Testis (tissue), 3 donors: ENCODE measurements around the gene POLR2A. TPM values are rescaled to one million over a fixed set of nuclear protein-coding genes. Genes with fewer than 3 reads are reported as not detected.

Source experiments
- DNase-seq: peaks from one replicate; pipeline ENCODE4 v3.0.0-alpha.2; 2019
- H3K27ac ChIP-seq, 2 donors: fragments of 200-600 bp; sonication (generic); one replicate each; pipeline ENCODE4 v1.5.1; 2019
- H3K27me3 ChIP-seq: fragments of 200-600 bp; sonication (generic); one replicate; pipeline ENCODE4 v1.5.1; 2019
- H3K36me3 ChIP-seq: fragments of 200-600 bp; sonication (generic); one replicate; pipeline ENCODE4 v1.5.1; 2017; ENCODE audit warnings: low read depth; ENCODE audit errors: missing control alignments
- H3K4me1 ChIP-seq: fragments of 200-600 bp; sonication (generic); one replicate; pipeline ENCODE4 v1.5.1; 2019
- H3K4me3 ChIP-seq, 2 donors: fragments of 200-600 bp; sonication (generic); one replicate each; pipeline ENCODE4 v1.5.1; 2017 to 2019
- H3K9me3 ChIP-seq: fragments of 200-600 bp; sonication (generic); one replicate; pipeline ENCODE4 v1.5.1; 2017
- POLR2A ChIP-seq: fragments of 450-650 bp; IDR thresholded peaks from one replicate; pipeline ENCODE4 v1.6.1; 2017; ENCODE audit warnings: antibody characterized with exemption, mild to moderate bottlenecking, moderate library complexity
- WGBS, 2 donors: methylation state at CpG; one replicate each; pipeline ENCODE4 v1.1.5; 2018; 5-methylcytosine and 5-hydroxymethylcytosine counted together
- intact Hi-C: fragments of 100-400 bp; cut with DNase I; formaldehyde crosslinking; loops from one replicate; pipeline ENCODE4 v1.15.1; 2023; ENCODE audit warnings: low total_unique reads
- polyA plus RNA-seq: library from polyadenylated mRNA; stranded (reverse); fragments of 350-450 nt; fragmentation: Illumina TruSeq; extraction: RNeasy Lipid Tissue Mini Kit (QIAGEN cat#74804); gene quantifications from one replicate; pipeline ENCODE4 v1.2.3, GENCODE V29; 2014; ENCODE audit warnings: low read depth, low replicate concordance; ENCODE audit not compliant: insufficient read depth
- total RNA-seq, 2 donors: library from RNA; depleted of rRNA; stranded (reverse); fragments of >200 nt; gene quantifications; one replicate each; pipeline ENCODE4 v1.2.3, GENCODE V29; 2016
- TF ChIP-seq, protein P1 (sequence below), 3 experiments: fragments of 450-650 bp in 2 of 3; fragments of 200-600 bp in 1 of 3; sonication (generic) in 1 of 3; IDR thresholded peaks; one replicate each; pipeline ENCODE4 v1.5.1; 2016 to 2019; ENCODE audit warnings: antibody characterized with exemption in 3 of 3, mild to moderate bottlenecking in 2 of 3, moderate library complexity in 1 of 3

POLR2A gene
- total and polyA plus RNA-seq, 3 donors from 2014 or later = 175 to 391 (median 359) TPM

DNA sequence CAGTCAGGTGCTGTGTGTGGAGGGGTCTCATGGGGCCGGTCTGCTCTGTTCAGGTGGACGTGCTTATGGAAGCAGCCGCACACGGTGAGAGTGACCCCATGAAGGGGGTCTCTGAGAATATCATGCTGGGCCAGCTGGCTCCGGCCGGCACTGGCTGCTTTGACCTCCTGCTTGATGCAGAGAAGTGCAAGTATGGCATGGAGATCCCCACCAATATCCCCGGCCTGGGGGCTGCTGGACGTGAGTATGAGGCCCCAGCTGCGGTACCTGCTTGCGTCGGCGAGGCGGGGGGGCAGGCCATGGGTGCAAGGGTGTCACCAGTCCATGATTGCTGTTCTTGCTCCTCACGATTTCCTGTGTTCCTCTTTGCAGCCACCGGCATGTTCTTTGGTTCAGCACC, 27.9 kb downstream of the POLR2A start:
- Histone ChIP-seq H3K36me3 (no peaks in the 10 kb centered on the region), H3K9me3 (no peaks in the 10 kb centered on the region), H3K27ac (no peak overlapping the region), H3K27me3 (no peaks in the 10 kb centered on the region), H3K4me1 (no peaks in the 10 kb centered on the region), H3K4me3 (no peak overlapping the region)
- intact Hi-C loops = loop anchor here (5.0 kb wide), 1 partner anchor 45 kb away; the partner anchor contains the start of gene TNFSF13
- WGBS, 2 donors = 80 to 89% methylated on average over 12 to 15 of the region's 15 CpGs
- TF ChIP-seq, protein P1, sequence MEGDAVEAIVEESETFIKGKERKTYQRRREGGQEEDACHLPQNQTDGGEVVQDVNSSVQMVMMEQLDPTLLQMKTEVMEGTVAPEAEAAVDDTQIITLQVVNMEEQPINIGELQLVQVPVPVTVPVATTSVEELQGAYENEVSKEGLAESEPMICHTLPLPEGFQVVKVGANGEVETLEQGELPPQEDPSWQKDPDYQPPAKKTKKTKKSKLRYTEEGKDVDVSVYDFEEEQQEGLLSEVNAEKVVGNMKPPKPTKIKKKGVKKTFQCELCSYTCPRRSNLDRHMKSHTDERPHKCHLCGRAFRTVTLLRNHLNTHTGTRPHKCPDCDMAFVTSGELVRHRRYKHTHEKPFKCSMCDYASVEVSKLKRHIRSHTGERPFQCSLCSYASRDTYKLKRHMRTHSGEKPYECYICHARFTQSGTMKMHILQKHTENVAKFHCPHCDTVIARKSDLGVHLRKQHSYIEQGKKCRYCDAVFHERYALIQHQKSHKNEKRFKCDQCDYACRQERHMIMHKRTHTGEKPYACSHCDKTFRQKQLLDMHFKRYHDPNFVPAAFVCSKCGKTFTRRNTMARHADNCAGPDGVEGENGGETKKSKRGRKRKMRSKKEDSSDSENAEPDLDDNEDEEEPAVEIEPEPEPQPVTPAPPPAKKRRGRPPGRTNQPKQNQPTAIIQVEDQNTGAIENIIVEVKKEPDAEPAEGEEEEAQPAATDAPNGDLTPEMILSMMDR (IDR thresholded peaks at IDR 0.05) = no peak
- no peak for TF ChIP-seq POLR2A
- DNase-seq = no peak

DNA sequence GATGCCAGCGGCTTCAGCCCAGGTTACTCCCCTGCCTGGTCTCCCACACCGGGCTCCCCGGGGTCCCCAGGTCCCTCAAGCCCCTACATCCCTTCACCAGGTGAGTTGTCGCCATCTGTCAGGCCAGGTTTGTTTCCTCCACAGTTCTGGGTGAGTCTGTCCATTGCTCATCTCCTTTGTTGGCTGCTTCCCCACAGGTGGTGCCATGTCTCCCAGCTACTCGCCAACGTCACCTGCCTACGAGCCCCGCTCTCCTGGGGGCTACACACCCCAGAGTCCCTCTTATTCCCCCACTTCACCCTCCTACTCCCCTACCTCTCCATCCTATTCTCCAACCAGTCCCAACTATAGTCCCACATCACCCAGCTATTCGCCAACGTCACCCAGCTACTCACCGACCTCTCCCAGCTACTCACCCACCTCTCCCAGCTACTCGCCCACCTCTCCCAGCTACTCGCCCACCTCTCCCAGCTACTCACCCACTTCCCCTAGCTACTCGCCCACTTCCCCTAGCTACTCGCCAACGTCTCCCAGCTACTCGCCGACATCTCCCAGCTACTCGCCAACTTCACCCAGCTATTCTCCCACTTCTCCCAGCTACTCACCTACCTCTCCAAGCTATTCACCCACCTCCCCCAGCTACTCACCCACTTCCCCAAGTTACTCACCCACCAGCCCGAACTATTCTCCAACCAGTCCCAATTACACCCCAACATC, 28.8 kb downstream of the POLR2A start:
- Histone ChIP-seq H3K4me3 (no peak overlapping the region), H3K4me1 (no peaks in the 10 kb centered on the region), H3K36me3 (no peaks in the 10 kb centered on the region), H3K27me3 (no peaks in the 10 kb centered on the region), H3K27ac (no peak overlapping the region), H3K9me3 (no peaks in the 10 kb centered on the region)
- TF ChIP-seq, protein P1 (IDR thresholded peaks at IDR 0.05) = no peak
- no peak for TF ChIP-seq POLR2A
- intact Hi-C loops = loop anchor here (5.0 kb wide), 1 partner anchor 44 kb away; the partner anchor contains the start of gene TNFSF13
- 88 to 90% methylated on average over 19 to 20 of the region's 20 CpGs for WGBS, 2 donors
- no peak for DNase-seq

DNA sequence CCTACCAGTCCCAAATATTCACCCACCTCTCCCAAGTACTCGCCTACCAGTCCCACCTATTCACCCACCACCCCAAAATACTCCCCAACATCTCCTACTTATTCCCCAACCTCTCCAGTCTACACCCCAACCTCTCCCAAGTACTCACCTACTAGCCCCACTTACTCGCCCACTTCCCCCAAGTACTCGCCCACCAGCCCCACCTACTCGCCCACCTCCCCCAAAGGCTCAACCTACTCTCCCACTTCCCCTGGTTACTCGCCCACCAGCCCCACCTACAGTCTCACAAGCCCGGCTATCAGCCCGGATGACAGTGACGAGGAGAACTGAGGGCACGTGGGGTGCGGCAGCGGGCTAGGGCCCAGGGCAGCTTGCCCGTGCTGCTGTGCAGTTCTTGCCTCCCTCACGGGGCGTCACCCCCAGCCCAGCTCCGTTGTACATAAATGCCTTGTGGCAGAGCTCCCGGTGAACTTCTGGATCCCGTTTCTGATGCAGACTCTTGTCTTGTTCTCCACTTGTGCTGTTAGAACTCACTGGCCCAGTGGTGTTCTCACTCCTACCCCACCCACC, 29.8 kb downstream of the POLR2A start:
- peak; percentile 38 for DNase-seq
- H3K27me3 ChIP-seq = no peaks in the 10 kb centered on the region
- WGBS, 2 donors = 52 to 69% methylated on average over 17 of the region's 17 CpGs
- H3K9me3 ChIP-seq = no peaks in the 10 kb centered on the region
- H3K4me1 ChIP-seq = no peaks in the 10 kb centered on the region
- no peaks in the 10 kb centered on the region for H3K36me3 ChIP-seq
- no peak overlapping the region for H3K4me3 ChIP-seq
- no peak overlapping the region for H3K27ac ChIP-seq
- TF ChIP-seq POLR2A = no peak
- TF ChIP-seq, protein P1 (IDR thresholded peaks at IDR 0.05) = no peak
- intact Hi-C loops = loop anchor here (5.0 kb wide), 1 partner anchor 43 kb away; the partner anchor contains the start of gene TNFSF13

DNA sequence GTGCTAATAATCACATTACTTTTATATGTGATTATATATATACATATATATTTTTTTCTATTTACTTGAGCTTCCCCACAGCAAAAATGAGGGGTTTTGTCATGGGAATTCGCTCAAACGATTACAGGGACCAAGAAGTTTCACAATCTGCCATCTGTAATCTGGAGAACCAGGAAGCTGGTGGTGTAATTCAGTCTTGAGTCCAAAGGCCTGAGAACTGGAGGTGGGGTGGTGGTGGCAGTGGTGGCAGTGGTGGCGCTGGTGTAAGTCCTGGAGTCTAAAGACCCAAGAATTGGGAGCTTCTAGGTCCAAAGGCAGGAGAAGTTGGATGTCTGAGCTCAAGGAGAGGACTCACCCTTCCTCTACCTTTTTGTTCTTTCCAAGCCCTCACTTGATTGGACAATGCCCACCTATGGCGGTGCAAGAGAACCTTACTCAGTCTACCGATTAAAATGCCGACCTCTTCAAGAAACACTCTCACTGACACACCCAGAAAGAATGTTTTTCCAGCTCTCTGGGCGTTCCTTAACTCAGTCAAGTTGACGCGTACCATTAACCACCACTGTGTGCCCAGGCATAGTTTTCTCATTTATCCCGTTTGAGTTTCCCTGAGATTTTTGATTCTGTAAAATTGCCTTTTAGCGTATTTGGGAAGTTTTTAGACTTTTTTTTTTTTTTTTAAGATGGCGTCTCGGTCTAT, 31.9 kb downstream of the POLR2A start:
- no peak for DNase-seq

More for the DNA sequence above, 31.9 kb downstream of the POLR2A start:
- Histone ChIP-seq H3K27ac (no peak overlapping the region), H3K4me1 (no peaks in the 10 kb centered on the region), H3K4me3 (no peak overlapping the region), H3K27me3 (no peaks in the 10 kb centered on the region), H3K36me3 (no peaks in the 10 kb centered on the region), H3K9me3 (no peaks in the 10 kb centered on the region)
- intact Hi-C loops = no loop called here
- WGBS, 2 donors = 88% methylated on average over 13 of the region's 13 CpGs
- TF ChIP-seq, protein P1 (IDR thresholded peaks at IDR 0.05) = no peak
- no peak for TF ChIP-seq POLR2A
